ENCODE results near the gene P2RY8.

DNA sequence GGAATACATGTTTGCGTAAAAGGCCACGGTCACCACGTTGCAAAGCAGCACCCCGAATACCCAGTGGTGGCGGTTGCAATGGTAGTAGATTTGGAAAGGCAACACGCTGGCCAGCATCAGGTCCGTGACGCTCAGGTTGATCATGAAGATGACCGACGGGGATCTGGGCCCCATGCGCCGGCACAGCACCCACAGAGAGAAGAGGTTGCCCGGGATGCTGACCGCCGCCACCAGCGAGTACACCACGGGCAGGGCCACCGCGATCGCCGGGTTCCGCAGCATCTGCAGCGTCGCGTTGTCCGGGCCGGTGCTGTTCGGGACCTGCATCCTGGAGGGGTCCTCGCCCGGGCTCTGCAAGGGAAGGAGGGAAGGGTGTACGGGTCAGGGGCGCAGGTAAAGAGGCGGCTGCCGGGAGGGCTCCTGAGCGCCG, 70.7 kb downstream of the P2RY8 start:
- TF ChIP-seq CTCF (IDR thresholded peaks at IDR 0.05) (no peak), POLR2A (IDR thresholded peaks at IDR 0.05) (no peak)
